SIG-M5 (cell line): ENCODE data around the gene SERTAD1.
"Not testable (repeated sequence)": the region's sequence is repeated elsewhere in the genome, so short reads cannot be mapped to it uniquely, and the experiment has no call there.

ENCODE experiments used
- DNase-seq: peaks from one replicate; lab custom pipeline; 2025; lab: John Stamatoyannopoulos, UW

SERTAD1 gene

DNA sequence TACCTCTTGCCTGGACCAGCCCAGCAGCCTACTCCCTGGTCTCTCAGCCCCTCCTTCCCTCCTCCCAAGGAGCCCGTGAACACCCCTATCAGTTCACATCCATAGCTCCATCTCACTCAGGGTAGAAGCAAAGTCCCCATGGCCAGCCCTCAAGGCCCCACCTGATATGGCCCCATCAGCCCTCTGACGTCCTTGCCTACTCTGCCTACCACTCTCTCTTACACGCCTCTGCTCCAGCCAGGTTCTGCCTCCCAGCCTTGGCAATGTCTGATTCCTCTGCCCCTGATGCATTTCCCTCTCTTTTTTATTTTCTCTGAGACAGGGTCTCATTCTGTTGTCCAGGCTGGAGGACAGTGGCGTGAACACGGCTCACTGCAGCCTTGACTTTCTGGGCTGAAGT lies 26.2 kb upstream of the SERTAD1 start:
- DNase-seq: no peak

DNA sequence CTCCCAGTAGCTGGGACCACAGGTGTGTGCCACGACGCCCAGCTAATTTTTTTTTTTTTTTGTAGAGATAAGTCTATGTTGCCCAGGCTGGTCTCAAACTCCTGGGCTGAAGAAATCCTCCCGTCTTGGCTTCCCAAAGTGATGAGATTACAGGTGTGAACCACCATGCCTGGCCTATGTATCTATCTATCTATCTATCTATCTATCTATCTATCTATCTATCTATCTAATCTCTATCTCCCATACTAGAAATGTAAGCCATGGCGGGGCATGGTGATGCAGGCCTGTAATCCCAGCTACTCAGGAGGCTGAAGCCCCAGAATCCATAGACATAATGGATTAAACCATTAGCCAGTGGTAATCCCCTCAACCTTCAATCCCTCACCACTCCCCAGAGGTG lies 24.9 kb upstream of the SERTAD1 start:
- DNase-seq: no peak

DNA sequence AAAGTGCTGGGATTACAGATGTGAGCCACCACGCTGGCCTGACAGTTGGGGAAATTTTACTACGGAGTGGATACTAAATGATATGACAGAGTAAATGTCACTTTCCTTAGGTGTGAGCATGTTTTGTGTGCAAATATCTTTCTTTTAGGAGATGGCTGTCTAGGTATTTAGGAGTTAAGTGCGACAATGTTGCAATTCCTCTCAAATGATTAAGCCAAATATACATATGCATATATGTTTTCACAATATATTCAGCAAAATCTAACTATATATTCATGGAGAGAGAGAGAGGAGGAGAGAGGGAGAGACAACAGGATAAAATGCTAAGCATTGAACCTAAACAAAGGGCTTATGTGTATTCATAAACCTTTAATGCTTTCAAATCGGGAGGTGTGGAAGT lies 23.7 kb upstream of the SERTAD1 start:
- DNase-seq: no peak

DNA sequence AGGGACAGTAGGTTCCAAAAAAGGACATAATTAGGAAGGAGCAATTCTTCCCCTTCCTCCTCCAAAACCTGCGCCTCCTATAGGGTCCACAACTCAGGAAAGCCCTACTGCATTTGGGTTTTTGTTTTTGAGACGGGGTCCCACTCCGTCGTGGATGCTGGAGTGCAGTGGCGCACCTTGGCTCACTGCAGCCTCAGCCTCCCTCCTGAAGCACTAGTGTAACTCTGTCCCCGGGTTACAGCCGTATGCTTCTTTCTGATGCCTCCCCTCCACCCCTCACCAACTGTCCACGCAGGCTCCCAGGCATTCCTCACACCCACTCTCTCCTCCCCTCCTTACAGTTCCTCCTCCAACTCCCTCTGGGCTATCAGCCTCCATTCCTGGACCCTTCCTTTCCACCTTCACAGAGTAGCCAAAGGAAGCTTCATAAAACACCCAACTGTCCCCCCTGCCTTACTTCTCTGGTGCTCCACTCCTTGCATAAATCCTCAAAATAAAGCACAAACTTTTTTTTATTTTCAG lies 20.5 kb upstream of the SERTAD1 start:
- DNase-seq: no peak

DNA sequence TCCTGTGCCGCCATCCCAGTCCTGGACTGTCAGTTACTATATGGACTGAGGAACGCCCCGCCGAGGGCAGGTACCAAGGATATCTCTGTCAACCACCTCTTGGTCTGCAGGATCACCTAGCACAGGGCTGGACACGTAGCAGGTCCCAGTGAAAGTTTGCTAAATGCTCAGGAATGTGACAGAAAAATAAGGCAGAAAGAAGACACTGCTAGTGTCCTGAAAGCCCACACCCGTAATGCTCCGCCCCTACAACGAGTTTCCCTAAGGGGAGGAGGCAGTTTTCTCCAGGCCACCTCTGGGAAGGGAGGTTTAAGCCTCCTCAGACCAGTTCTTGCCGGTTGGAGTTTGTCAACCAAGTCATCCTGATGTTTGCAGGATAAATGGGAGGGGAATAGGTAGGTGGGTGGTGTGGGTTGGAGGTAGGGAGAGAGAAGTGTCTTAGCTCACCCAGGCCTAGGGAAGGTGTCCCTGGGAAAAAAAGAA lies 20.0 kb upstream of the SERTAD1 start:
- no peak for DNase-seq

DNA sequence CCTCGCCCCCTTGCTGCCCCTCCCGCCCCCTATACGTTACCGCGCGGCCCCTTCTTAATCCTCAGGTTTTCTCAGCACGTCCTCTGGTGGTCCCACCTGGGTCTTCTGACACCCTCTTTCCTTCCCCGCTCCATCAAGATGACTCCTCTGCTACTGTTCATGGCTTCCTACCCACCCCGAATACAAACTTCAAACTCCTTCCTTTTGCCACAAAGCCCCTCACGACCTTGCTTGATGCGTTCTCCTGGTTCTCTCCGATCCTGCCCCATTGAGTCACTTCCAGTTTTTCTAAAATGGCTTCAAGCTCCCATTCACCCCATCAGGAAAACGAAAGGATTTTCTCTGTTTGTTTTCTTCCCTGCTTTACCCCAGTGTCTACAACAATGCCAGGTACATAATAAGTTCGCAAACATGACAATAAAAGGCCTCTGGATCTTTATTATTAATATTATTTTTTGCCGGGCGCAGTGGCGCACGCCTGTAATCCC lies 19.1 kb upstream of the SERTAD1 start:
- no peak for DNase-seq

DNA sequence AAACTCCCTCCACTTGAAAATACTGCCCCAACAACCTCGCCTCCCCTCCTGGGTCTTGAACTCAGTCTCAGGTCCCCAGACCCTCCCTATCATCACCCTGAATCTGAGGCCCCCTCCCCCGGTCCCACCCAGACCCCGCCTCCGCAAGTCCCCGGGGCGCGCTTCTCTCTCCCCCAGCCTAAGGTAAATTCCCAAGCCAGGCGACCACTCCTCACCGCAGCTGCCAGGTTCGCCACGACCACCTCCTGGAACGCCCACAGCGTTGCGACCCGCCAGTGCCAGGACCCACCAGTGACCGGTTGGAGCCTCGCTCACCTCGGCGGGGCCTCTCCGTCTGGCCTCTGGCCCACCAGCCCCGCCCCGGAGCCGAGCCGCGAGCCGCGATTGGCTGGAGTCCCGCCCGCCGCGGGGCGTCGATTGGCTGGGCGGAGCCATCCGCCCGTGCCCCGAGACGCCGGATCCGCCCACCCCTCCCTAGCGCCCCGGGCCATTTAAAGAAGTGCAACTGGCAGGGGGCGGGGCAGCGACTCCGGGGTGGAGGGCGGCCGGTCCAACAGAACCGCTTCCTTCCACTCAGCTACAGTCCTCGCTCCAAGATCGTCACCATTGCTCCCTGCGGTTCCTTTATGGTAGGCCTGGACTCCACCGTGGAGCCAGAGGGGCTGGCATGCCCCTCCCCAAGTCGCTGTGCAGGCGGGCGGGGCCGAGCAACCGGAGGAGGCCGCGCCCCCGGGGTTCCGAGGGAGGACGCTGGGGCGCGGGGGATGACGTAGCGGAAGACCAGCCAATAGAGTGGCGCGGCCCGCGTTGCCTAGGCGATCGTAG lies 18.4 kb upstream of the SERTAD1 start, which contains the start of gene SERTAD3:
TSS of gene SERTAD3 (minus strand) at position 336 of the 825 bp plus-strand sequence. CDS start 2,255 bp downstream, outside the sequence.
- peak; percentile 63 for DNase-seq

DNA sequence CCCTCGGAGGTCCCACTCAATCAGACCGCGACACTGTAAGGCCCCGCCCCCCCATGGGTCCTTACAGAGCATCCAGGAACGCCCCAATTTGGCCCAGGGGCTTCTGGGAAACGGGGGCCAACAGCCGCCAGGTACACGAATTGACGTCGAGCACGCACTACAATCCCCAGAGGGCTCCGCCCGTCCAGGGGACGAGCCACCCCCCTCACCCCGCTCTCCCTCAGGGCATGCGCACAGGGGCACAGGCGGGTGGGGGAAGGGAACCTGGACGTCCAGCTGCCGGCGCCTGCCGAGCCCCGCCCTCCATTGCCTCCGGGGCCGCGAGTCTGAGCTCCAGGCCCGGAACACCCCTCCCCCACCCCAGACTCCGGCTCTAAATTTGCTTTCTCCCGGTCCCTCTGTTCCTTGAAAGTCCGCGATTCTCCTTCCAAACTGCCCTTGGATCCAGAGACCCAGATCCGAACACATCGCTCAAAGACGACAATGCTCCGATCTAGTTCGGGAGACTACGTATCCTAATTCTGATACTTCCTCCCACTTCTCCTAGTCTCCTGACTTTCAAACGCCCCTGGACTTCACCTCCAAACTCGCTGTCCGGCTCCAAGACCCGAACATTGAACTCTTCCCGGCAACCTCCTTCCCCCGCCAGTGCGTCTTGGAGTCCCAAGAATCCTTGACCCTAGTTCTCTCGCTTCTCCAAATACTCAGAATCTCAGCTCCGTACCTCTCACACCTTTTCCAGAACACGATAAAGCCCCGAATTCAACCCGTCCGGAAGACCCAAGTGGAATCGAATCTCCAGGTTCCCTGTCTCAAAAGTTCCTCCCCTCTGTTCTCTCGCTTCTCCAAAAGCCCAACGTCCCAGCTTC lies 17.6 kb upstream of the SERTAD1 start:
- peak; percentile 89 for DNase-seq

DNA sequence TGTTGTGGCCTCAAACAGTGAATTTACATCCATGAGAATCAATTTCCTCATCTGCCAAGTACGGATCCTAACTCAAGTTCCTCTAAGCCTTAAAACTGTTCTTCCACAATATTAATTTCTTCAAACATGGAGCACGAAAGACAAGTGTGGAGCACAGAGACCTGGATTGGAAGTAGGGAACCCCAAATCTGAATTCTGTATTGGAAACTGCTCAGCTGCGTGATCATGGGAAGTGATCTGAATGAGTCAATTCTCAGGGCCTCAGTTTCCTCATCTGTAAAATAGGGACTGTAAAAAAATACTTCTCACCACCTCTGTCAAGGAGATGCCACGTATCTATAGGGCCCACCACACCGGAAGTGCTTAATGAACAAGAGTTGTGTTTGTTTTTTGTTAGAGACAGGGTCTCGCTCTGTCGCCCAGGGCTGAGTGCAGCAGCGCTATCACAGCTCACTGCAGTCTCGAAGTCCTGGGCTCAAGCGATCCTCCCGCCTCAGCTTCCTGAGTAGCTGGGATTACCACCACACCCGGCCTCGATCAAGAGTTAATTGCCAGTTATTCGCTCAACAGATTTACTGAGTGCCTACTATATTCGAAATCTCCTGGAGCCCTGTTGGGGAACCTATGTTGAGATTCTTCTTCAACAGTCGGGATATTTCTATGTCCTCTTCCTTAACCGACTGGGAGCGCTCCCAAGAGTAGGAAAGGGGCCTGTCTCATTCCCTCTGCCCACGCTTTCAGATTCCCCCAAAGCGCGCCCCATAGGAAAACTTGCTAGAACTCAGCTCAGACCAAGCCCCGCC lies 16.7 kb upstream of the SERTAD1 start:
- no peak for DNase-seq

DNA sequence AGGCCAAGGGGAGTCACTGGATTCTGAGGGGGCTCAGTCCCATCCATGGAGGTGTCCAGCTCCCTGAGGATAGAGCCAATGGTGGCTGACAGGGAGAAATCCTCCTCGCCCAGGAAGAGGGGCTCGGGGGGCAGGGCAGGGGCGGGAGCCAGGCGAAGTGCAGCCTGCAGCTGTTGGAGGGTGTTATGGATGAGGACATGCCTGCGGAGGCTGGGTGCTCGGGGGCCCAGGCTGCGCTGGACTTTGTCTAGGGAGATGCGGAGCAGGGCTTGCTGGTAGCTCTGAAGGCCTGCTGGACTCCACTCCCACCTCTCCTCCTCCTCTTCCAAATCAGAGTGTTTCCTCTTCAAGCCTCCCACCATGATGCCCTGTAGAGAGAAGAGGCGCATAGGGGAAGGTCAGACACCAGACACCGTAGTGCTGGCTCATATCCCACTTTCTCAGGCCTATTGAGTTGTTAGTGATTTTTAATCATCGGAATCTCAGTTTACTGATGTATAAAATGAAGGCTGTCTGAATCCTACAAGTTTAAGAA lies 16.0 kb upstream of the SERTAD1 start:
- no peak for DNase-seq

DNA sequence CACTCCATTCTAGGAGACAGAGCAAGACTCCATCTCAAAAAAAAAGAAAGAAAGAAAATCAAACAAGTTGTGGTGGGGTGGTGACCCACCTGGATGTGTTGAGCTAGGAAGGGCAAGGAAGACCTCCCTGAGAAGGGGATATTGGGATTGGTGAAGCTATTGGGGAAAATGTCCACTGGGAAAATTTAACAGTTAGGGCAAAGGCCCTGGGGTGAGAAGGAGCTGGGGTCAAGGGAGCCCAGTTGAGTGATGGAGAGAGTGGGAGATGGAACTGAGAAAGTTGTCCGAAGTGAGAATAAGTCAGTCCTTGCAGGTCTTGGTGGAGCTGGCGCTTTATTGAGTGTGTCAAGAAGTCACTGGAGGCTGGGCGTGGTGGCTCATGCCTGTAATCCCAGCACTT lies 12.5 kb upstream of the SERTAD1 start:
- no peak for DNase-seq

DNA sequence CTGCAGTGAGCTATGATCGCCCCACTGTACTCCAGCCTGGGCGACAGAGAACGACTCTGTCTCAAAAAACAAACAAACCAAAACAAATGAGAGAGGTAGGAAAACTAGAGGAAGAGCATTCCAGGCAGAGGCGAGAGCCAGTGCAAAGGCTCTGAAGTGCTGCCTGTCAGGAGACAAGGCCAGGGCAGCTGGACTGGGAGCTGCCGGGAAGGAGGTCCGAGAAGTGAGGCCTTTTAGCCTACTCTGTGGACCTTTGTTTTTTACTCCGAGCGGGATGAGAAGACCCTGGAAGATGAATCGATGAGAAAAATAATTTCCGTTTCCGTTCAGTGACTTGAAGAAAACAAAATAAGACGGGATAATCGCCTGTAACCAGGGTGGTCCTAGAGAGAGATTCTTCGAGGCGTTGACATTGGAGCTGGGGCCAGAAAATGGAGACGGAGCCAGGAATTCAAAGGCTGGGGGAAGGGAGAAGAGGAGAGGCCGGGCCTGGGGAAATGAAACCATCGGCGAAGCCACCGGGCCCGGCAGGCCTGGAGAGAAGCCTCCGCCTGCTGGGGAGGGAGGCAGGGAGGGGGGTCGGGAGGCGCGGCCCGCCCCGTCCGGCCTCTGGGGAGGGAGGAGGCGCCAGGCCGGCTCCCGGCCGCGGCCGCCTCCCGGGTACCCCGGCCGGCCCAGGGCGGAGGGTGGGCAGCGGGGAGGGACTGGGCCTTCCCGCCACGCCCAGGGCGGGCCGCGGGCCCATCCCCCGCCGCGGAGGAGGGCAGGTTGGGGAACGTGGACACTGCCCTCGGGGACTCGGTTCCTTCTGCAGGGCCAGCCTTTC lies 7.8 kb upstream of the SERTAD1 start:
- no peak for DNase-seq

DNA sequence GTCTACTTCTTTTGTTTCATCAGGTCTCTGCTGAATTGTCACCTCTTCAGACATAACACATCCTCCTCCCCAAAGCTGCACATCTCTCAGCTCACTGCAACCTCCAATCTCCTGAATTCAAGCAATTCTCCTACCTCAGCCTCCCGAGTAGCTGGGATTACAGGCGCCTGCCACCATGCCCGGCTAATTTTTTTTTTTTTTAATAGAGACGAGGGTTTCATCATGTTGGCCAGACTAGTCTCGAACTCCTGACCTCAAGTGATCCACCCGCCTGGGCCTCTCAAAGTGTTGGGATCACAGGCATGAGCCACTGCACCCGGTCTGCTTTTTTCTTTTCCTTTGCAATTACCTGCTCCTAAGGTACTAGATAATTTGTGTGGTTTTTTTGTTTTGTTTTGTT lies 7.0 kb upstream of the SERTAD1 start:
- DNase-seq: not testable (repeated sequence)

DNA sequence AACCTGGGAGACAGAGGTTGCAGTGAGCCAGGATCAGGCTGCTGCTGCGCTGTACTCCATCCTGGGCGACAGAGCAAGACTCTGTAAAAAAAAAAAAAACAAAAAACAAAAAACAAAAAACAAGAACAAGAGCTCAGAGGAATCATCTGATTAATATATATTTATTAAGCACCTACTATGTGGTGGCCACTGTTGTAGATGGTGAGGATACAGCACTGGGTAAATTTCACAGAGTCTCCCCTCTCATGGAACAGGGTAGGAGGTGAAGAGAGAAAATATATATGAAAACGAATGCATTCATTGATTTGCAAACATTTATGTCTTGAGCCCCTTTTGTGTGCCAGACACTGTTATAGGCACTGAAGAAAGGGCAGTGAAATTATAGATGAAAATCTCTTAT lies 5.9 kb upstream of the SERTAD1 start:
- no peak for DNase-seq

DNA sequence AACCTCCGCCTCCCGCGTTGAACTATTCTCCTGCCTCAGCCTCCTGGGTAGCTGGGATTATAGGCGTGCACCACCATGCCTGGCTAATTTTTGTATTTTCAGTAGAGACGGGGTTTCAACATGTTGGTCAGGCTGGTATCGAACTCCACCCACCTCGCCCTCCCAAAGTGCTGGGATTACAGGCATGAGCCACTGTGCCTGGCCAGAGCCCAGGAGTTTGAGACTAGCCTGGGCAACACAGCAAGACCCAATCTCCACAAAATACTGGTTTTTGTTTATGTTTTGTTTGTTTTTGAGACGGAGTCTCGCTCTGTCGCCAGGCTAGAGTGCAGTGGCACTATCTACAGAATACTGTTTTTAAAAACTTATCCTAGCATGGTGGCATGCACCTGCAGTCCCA lies 4.5 kb upstream of the SERTAD1 start:
- not testable (repeated sequence) for DNase-seq

DNA sequence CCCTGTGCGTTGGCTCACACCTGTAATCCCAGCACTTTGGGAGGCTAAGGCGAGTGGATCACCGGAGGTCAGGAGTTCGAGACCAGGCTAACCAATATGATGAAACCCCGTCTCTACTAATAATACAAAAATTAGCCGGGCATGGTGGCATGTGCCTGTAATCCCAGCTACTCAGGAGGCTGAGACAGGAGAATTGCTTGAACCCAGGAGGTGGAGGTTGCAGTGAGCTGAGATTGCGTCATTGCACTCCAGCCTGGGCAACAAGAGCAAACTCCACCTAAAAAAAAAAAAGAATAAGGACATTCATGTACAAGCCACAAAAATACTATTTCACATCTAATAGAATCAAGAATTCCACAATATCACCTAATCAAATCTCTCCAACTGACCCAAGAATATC lies 2.4 kb upstream of the SERTAD1 start:
- not testable (repeated sequence) for DNase-seq

DNA sequence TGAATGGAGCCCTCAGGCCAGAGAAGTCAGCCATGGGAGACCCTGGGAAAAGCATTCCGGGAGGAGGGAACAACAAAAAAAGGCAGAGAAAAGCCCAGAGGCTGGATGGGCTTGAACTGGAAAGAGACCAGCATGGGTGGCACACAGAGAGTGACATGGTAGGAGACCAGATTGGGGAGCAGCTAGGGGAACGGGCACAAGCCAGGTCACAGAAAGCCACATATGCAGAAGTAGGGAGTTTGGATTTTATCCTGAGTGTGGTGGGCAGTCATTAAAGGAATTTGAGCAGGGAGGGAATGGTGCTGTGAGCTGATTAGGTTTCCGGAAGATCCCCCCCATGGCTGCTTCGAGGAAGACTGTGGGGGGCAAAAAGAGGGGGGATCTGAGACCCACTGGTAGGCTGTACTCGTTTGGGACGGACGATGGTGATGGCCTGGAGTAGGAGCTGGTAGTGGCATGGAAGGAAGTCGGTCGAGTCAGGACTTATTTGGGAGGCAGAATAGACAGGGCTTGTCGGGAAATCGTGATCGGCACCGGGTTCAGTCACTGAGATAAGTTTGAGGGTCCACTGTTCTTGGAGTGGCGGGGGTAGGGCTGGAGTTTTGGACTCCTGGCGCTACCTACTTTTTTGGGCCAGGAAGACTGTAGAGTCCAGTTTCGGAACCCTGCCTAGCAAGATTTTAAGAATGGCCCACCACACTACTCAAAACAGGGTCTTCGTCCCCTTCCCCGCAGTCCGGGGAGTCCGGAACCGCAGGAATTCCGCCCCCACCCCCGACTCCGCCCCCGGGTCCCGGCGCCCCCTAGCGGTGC lies 949 bp downstream of the SERTAD1 start:
- DNase-seq: no peak

DNA sequence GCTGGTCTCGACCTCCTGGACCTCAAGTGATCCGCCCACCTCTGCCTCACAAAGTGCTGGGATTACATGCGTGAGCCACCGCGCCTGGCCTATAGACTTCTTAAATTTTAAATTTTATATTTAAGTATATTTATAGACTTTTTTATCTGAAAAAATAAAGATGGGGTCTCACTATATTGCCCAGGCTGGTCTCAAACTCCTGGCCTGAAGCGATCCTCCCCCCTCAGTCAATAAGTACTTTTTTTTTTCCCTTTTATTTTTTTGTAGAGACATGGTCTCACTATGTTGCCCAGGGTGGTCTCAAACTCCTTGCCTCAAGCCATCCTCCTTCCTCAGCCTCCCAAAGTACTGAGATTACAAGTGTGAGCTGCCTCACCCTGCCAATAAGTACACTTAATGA lies 1.9 kb downstream of the SERTAD1 start:
- DNase-seq: no peak

DNA sequence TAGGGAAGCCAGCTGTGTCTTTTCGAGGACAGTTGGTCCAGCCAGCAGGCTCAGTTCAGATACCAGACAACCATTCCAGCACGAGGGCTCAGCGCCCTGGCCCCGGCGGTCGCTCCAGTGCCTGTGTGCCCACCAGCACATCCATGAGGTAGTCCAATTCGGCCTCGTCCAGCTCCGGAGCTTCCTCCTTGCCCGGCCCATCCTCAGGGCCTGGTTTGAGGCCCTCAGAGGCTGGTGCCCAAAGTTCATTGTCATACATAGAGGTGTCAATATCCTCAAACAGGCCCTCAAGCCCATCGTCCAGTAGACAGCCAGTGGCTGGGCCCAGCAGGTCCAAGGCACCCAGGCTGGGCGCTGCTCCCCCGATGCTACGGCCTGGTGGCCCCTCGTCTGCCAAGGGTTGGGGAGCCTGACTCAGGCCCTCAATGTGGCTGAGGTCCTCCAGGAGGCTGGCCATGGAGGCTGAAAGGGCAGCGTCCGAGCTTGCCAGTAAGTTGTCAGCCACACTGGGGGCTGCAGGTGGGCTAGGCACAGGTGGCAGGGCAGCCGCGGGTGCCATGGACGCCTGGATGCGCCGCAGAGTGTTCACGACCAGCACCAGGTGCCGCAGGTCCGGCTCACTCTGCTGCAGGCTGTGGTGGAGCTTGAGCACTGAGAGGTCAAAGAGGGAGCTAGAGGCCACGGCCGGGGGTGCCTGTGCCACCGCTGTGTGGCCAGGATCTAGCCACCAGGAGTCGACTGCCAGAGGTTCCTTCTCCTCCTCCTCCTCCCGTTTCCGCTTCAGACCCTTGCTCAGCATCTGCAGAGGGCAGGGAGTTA lies 2.8 kb downstream of the SERTAD1 start:
- DNase-seq: no peak
